K562 (cell line): Measurements from ENCODE around the gene RBM19. TPM values are rescaled to one million over a fixed set of nuclear protein-coding genes. Genes with fewer than 3 reads are reported as not detected.

Source experiments
- ARID1B ChIP-seq: fragments of 450-650 bp; IDR thresholded peaks from 2 replicates; pipeline ENCODE4 v1.6.1; 2016; ENCODE audit warnings: antibody characterized with exemption, mild to moderate bottlenecking, inconsistent platforms
- BRD9 ChIP-seq: fragments of 450-650 bp; IDR thresholded peaks from 2 replicates; pipeline ENCODE4 v1.6.1; 2018; ENCODE audit warnings: low read depth; ENCODE audit not compliant: partially characterized antibody
- CBFB ChIP-seq: sonication (generic); formaldehyde crosslinking; IDR thresholded peaks from 2 replicates; pipeline ENCODE4 v1.4.0; 2020; ENCODE audit warnings: mild to moderate bottlenecking, missing genetic modification reagents
- FOXM1 ChIP-seq, 2 experiments: fragments of 450-650 bp in 1 of 2; sonication (generic) in 1 of 2; formaldehyde crosslinking in 1 of 2; IDR thresholded peaks; 2 replicates each; pipeline versions ENCODE4 v1.6.1 to v1.9.0; 2017 to 2022; ENCODE audit warnings: low read depth in 2 of 2, mild to moderate bottlenecking in 2 of 2, missing genetic modification reagents in 1 of 2, moderate library complexity in 1 of 2
- HLTF ChIP-seq: fragments of 450-650 bp; IDR thresholded peaks from 2 replicates; pipeline ENCODE4 v1.6.1; 2016
- HNRNPUL1 ChIP-seq: fragments of 200-400 bp; formaldehyde crosslinking; IDR thresholded peaks from 2 replicates; pipeline ENCODE4 v1.6.1; 2017; ENCODE audit warnings: low read length
- HSF4 ChIP-seq: fragments of 250-450 bp; sonication (Bioruptor Pico); IDR thresholded peaks from 2 replicates; pipeline ENCODE4 v2.1.2; 2022; ENCODE audit warnings: mild to moderate bottlenecking, moderate library complexity, borderline replicate concordance
- KLF13 ChIP-seq: fragments of 450-650 bp; IDR thresholded peaks from 2 replicates; pipeline ENCODE4 v1.6.1; 2016; ENCODE audit warnings: missing genetic modification characterization, low read depth, mild to moderate bottlenecking, missing compliant biosample characterization, moderate library complexity, borderline replicate concordance
- MCM5 ChIP-seq: fragments of 450-650 bp; IDR thresholded peaks from 2 replicates; pipeline ENCODE4 v1.6.1; 2016; ENCODE audit warnings: low read depth
- MTA1 ChIP-seq: fragments of 450-650 bp; IDR thresholded peaks from 2 replicates; pipeline ENCODE4 v1.6.1; 2017; ENCODE audit warnings: borderline replicate concordance
- OTX1 ChIP-seq: fragments of 450-650 bp; formaldehyde crosslinking; IDR thresholded peaks from 2 replicates; pipeline ENCODE4 v1.4.0; 2022; ENCODE audit warnings: mild to moderate bottlenecking
- RFX5 ChIP-seq: IDR thresholded peaks from 2 replicates; pipeline ENCODE4 v1.6.1; 2011; ENCODE audit warnings: low read depth, mild to moderate bottlenecking, improper control_type of control experiment, low read length
- SNIP1 ChIP-seq: fragments of 450-650 bp; IDR thresholded peaks from 2 replicates; pipeline ENCODE4 v1.7.1; 2017; ENCODE audit warnings: low read depth, mild to moderate bottlenecking
- ZFPM2 ChIP-seq: fragments of 250-450 bp; sonication (Bioruptor Pico); IDR thresholded peaks from 2 replicates; pipeline ENCODE4 v1.5.1; 2022; ENCODE audit warnings: mild to moderate bottlenecking
- polyA plus RNA-seq, 8 experiments: library from polyadenylated mRNA; depleted of rRNA in 4 of 8; stranded (reverse) in 5 of 8; unstranded in 3 of 8; fragments of >200 nt; fragmentation: Nextera tagmentation in 2 of 8; fragmentation: Illumina TruSeq in 1 of 8; extraction: Ambion mirVana in 2 of 8; extraction: Trizol in 1 of 8; gene quantifications; 2 replicates each; pipeline versions ENCODE4 v1.2.1 to v1.2.3, GENCODE V29; 2011 to 2014; ENCODE audit warnings: inconsistent platforms in 1 of 8, missing spikeins in 1 of 8
- total RNA-seq, 7 experiments: library from RNA; depleted of rRNA in 6 of 7; stranded (reverse); fragments of >200 nt in 6 of 7; fragmentation: Illumina TruSeq in 2 of 7; extraction: Trizol in 2 of 7; gene quantifications; 2 replicates each; pipeline versions ENCODE4 v1.2.1 to v1.2.3, GENCODE V29; 2011 to 2021; ENCODE audit warnings: low replicate concordance in 1 of 7
- TF ChIP-seq, protein P1 (sequence below): fragments of 450-650 bp; IDR thresholded peaks from 2 replicates; pipeline ENCODE4 v1.6.1; 2018; ENCODE audit warnings: mild to moderate bottlenecking, low read depth; ENCODE audit not compliant: partially characterized antibody
- TF ChIP-seq, protein P2 (sequence below): fragments of 450-650 bp; conservative IDR thresholded peaks from 2 replicates; pipeline ENCODE4 v1.6.1; 2016; ENCODE audit warnings: missing genetic modification characterization, low read depth, mild to moderate bottlenecking, control low read depth, missing compliant biosample characterization
- TF ChIP-seq, protein P3 (sequence below): fragments of 450-650 bp; IDR thresholded peaks from 2 replicates; pipeline ENCODE4 v1.7.0; 2016; ENCODE audit warnings: borderline replicate concordance

RBM19 gene
- total and polyA plus RNA-seq, 9 of the 15 experiments (the other 6 are each of a cell fraction or from before 2014, with no cell fraction given): 16.0 to 58.4 (median 37.9) TPM

DNA sequence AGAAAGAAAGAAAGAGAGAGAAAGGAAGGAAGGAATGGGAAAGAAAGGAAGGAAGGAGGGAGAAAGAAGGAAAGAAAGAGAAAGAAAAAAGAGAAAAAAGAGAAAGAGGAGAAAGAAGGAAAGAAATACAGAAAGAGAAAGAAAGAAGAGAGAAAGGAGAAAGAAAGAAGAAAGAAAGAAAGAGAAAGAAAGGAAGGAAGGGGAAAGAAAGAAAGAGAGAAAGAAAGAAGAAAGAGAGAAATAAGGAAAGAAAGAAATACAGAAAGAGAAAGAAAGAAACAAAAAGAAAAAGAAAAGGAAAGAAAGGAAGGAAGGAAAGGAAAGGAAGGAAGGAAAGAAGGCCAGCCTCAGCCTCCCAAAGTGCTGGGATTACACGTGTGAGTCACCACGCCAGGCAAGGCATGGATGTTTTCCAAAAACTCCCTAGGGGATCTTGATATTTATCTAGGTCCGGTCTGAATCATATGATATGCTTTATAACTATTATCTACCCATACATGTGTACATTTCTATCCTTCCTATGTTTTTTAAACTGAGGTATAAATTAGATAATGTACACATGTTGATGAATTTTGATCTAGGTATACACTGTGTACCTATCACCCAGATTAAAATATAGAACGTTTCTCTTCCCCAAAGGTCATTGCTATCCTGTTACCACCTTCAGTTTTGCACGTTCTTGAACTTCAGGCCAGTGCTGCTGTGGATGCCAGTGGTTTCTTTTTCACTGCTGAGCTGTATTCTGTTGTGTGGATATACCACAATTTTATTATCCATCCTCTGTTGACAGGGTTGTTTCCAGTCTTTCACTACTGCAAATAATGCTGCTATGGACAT, 177.9 kb downstream of the RBM19 start (continued):
- TF ChIP-seq CBFB (CRISPR knock-in tag) (no peak), HLTF (peak; percentile 69; the same call in 1 of the 2 replicates), FOXM1 (IDR thresholded peaks at IDR 0.05; ENCODE audit: low read depth) (no peak), FOXM1 (CRISPR knock-in tag; IDR thresholded peaks at IDR 0.05; ENCODE audit: low read depth) (no peak), BRD9 (no peak), HNRNPUL1 (no peak), HSF4 (CRISPR knock-in tag) (no peak), KLF13 (tag) (no peak), MCM5 (no peak), ZFPM2 (CRISPR knock-in tag) (no peak), ARID1B (peak; percentile 55), OTX1 (CRISPR knock-in tag) (peak; percentile 71; the same call in 1 of the 2 replicates), SNIP1 (no peak), MTA1 (peak; percentile 84), RFX5 (no peak)
- TF ChIP-seq, protein P1, sequence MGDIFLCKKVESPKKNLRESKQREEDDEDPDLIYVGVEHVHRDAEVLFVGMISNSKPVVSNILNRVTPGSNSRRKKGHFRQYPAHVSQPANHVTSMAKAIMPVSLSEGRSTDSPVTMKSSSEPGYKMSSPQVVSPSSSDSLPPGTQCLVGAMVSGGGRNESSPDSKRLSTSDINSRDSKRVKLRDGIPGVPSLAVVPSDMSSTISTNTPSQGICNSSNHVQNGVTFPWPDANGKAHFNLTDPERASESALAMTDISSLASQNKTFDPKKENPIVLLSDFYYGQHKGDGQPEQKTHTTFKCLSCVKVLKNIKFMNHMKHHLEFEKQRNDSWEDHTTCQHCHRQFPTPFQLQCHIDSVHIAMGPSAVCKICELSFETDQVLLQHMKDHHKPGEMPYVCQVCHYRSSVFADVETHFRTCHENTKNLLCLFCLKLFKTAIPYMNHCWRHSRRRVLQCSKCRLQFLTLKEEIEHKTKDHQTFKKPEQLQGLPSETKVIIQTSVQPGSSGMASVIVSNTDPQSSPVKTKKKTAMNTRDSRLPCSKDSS: no peak
- TF ChIP-seq, protein P2, sequence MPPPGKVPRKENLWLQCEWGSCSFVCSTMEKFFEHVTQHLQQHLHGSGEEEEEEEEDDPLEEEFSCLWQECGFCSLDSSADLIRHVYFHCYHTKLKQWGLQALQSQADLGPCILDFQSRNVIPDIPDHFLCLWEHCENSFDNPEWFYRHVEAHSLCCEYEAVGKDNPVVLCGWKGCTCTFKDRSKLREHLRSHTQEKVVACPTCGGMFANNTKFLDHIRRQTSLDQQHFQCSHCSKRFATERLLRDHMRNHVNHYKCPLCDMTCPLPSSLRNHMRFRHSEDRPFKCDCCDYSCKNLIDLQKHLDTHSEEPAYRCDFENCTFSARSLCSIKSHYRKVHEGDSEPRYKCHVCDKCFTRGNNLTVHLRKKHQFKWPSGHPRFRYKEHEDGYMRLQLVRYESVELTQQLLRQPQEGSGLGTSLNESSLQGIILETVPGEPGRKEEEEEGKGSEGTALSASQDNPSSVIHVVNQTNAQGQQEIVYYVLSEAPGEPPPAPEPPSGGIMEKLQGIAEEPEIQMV: peak; percentile 66; the same call in 1 of the 2 replicates
- TF ChIP-seq, protein P3, sequence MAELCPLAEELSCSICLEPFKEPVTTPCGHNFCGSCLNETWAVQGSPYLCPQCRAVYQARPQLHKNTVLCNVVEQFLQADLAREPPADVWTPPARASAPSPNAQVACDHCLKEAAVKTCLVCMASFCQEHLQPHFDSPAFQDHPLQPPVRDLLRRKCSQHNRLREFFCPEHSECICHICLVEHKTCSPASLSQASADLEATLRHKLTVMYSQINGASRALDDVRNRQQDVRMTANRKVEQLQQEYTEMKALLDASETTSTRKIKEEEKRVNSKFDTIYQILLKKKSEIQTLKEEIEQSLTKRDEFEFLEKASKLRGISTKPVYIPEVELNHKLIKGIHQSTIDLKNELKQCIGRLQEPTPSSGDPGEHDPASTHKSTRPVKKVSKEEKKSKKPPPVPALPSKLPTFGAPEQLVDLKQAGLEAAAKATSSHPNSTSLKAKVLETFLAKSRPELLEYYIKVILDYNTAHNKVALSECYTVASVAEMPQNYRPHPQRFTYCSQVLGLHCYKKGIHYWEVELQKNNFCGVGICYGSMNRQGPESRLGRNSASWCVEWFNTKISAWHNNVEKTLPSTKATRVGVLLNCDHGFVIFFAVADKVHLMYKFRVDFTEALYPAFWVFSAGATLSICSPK: no peak
